ENCODE measurements around the gene C2orf49.

DNA sequence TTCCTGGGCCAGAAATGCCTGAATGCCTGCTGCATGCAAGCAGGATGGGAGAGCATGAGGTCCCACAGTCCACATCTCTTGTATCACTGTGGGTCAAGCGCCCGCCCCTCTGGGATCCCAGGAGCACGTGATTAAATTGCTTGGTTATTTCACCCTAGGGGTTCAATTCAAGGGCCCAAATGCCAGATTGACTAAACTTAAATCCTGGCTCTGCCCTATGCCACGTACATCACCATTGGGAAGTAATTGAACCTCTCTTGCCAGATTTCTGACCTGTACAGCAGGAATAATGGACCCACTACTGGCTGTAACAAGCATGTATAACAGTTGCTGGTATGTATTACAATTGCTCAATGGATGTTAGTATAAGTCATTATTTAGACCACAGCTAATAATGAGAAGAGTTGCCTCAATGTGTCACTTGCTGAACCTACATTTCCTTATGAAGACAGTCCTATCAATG, 41.6 kb downstream of the C2orf49 start:
- no peak for TF ChIP-seq ZNF274 (IDR thresholded peaks at IDR 0.05; ENCODE audit: low read depth, low read length)
- TF ChIP-seq SUZ12 (IDR thresholded peaks at IDR 0.05; ENCODE audit: extremely low read depth, insufficient read depth, insufficient read length), result no peak
- no peak for TF ChIP-seq YY1 (IDR thresholded peaks at IDR 0.05; ENCODE audit: insufficient read depth, insufficient read length)

Data from NT2/D1 (cell line).